K562 (cell line): ENCODE results near the gene ZFP92. TPM values are rescaled to one million over a fixed set of nuclear protein-coding genes. Genes with fewer than 3 reads are reported as not detected.

Source experiments
- ATAC-seq: fragments of 200-7000 bp; cut with Tn5 transposase; 3 replicates; pipeline ENCODE4 v1.9.1; 2020; ENCODE audit warnings: moderate library complexity
- BruUV-seq: library from RNA; stranded (reverse); fragments of 400-500 nt; replicated peaks from 2 replicates; lab custom pipeline; 2021; lab: Mats Ljungman, UMichigan
- CTCF ChIA-PET: fragments of 300-600 bp; formaldehyde crosslinking; extraction: SDS; loops from one replicate; lab custom pipeline; 2021; ENCODE audit warnings: low intra/inter-chr PET ratio; lab: Yijun Ruan, JAX
- POLR2A ChIA-PET: fragments of 300-600, 350-650 bp; sonication (Branson Sonifier 250); formaldehyde crosslinking; extraction: SDS; loops from one replicate; lab custom pipeline; 2021; ENCODE audit warnings: antibody characterized with exemption, inconsistent platforms; lab: Yijun Ruan, JAX
- DNase-seq, 4 experiments: peaks; one replicate each; pipeline versions ENCODE4 v3.0.0 to v3.0.0-alpha.2; 2011 to 2018; ENCODE audit warnings: low spot score in 3 of 4, mixed read lengths in 3 of 4; ENCODE audit errors: extremely low read depth in 1 of 4
- FAIRE-seq: peaks from 2 replicates; lab custom pipeline; 2011; peaks lifted over from hg19 to GRCh38; lab: Jason Lieb, UNC
- H2AFZ ChIP-seq: 2 replicates; pipeline ENCODE4 v1.6.0; 2011; ENCODE audit warnings: low read depth, low read length, control low read depth, inconsistent platforms
- H3K27ac ChIP-seq: fragments of 200-600 bp; 3 replicates; pipeline ENCODE4 v1.8.0; 2011; ENCODE audit warnings: low read depth, mild to moderate bottlenecking, control low read depth, inconsistent platforms, low read length, moderate library complexity, mixed read lengths; ENCODE audit errors: extremely low read depth
- H3K27me3 ChIP-seq, 2 experiments: fragments of 300-600 bp in 1 of 2; 2 replicates in 1 of 2; 3 replicates in 1 of 2; pipeline versions ENCODE4 v1.6.0 to v1.8.0; 2011; ENCODE audit warnings: inconsistent platforms in 2 of 2, low read length in 2 of 2, mild to moderate bottlenecking in 1 of 2, mixed read lengths in 1 of 2, moderate library complexity in 1 of 2; ENCODE audit not compliant: control insufficient read depth in 2 of 2, insufficient read depth in 2 of 2
- H3K36me3 ChIP-seq: fragments of 300-600 bp; 3 replicates; pipeline ENCODE4 v1.8.0; 2011; ENCODE audit warnings: mild to moderate bottlenecking, low read length, inconsistent platforms; ENCODE audit not compliant: control insufficient read depth, insufficient read depth
- H3K4me1 ChIP-seq, 2 experiments: fragments of 200-600 bp in 1 of 2; replicated peaks in 1 of 2; 2 replicates in 1 of 2; 3 replicates in 1 of 2; pipeline versions ENCODE4 v1.5.1 to v1.8.0; 2011; ENCODE audit warnings: inconsistent platforms in 2 of 2, low read length in 2 of 2, mild to moderate bottlenecking in 1 of 2, mixed read lengths in 1 of 2, moderate library complexity in 1 of 2; ENCODE audit not compliant: control insufficient read depth in 2 of 2, insufficient read depth in 2 of 2
- H3K4me2 ChIP-seq: 2 replicates; pipeline ENCODE4 v1.6.1; 2011; ENCODE audit warnings: low read length, control low read depth, inconsistent platforms, mixed read lengths; ENCODE audit not compliant: insufficient read depth
- H3K4me3 ChIP-seq: fragments of 200-600 bp; sonication (generic), shearing (Covaris generic); 2 replicates; pipeline ENCODE4 v1.5.1; 2016; ENCODE audit warnings: control low read depth, inconsistent platforms
- H3K79me2 ChIP-seq: fragments of 200-600 bp; 3 replicates; pipeline ENCODE4 v1.8.0; 2011; ENCODE audit warnings: low read length, inconsistent platforms; ENCODE audit not compliant: control insufficient read depth, insufficient read depth
- H3K9ac ChIP-seq, 2 experiments: 2 replicates each; pipeline versions ENCODE4 v1.6.0 to v1.6.1; 2011; ENCODE audit warnings: low read depth in 2 of 2, low read length in 2 of 2, control low read depth in 1 of 2, inconsistent platforms in 1 of 2, mild to moderate bottlenecking in 1 of 2, mixed read lengths in 1 of 2; ENCODE audit not compliant: insufficient read depth in 1 of 2
- H3K9me1 ChIP-seq: one replicate; pipeline ENCODE4 v1.6.0; 2011; ENCODE audit warnings: inconsistent platforms, mild to moderate bottlenecking, low read length, moderate library complexity; ENCODE audit not compliant: control insufficient read depth, insufficient read depth
- H3K9me3 ChIP-seq: replicated peaks from 2 replicates; pipeline ENCODE4 v1.5.1; 2011; ENCODE audit warnings: low read depth, low read length, inconsistent platforms; ENCODE audit not compliant: control insufficient read depth, insufficient read depth
- H4K20me1 ChIP-seq: replicated peaks from 2 replicates; pipeline ENCODE4 v1.6.1; 2011; ENCODE audit warnings: low read length, inconsistent platforms, mixed read lengths; ENCODE audit not compliant: control insufficient read depth, insufficient read depth
- CSDE1 ChIP-seq, 2 experiments: fragments of 450-650 bp; IDR thresholded peaks; 2 replicates each; pipeline ENCODE4 v1.6.1; 2016; ENCODE audit warnings: mild to moderate bottlenecking in 1 of 2
- FUS ChIP-seq: fragments of 200-400 bp; formaldehyde crosslinking; optimal IDR thresholded peaks from 2 replicates; pipeline ENCODE3; 2017; ENCODE audit warnings: low read depth, low read length
- HNRNPL ChIP-seq: fragments of 200-400 bp; formaldehyde crosslinking; IDR thresholded peaks from 2 replicates; pipeline ENCODE4 v1.6.1; 2017; ENCODE audit warnings: low read depth, mild to moderate bottlenecking, low read length
- HNRNPUL1 ChIP-seq: fragments of 200-400 bp; formaldehyde crosslinking; IDR thresholded peaks from 2 replicates; pipeline ENCODE4 v1.6.1; 2017; ENCODE audit warnings: low read length
- KDM5B ChIP-seq: fragments of 200-600 bp; sonication (generic); IDR thresholded peaks from 2 replicates; pipeline ENCODE4 v1.6.1; 2012; ENCODE audit warnings: low read depth, mild to moderate bottlenecking, moderate library complexity, low read length, control low read depth, inconsistent platforms; ENCODE audit not compliant: insufficient replicate concordance
- NFIC ChIP-seq: fragments of 450-650 bp; IDR thresholded peaks from 2 replicates; pipeline ENCODE4 v1.6.1; 2017; ENCODE audit warnings: mild to moderate bottlenecking, inconsistent platforms
- POU5F1 ChIP-seq: fragments of 150-350 bp; IDR thresholded peaks from 2 replicates; pipeline ENCODE4 v1.6.1; 2014; ENCODE audit warnings: borderline replicate concordance, low read length, low read depth, mild to moderate bottlenecking; ENCODE audit not compliant: partially characterized antibody
- PRPF4 ChIP-seq: fragments of 200-400 bp; formaldehyde crosslinking; IDR thresholded peaks from one replicate; pipeline ENCODE4 v1.6.1; 2017; ENCODE audit warnings: low read length, low read depth, mild to moderate bottlenecking; ENCODE audit not compliant: insufficient read depth, poor library complexity, severe bottlenecking
- RFX7 ChIP-seq: fragments of 250-450 bp; sonication (Bioruptor Pico); IDR thresholded peaks from 2 replicates; pipeline ENCODE4 v1.5.1; 2021; ENCODE audit warnings: mild to moderate bottlenecking
- SIN3A ChIP-seq, 2 experiments: fragments of 150-350 bp in 1 of 2; IDR thresholded peaks; 2 replicates each; pipeline ENCODE4 v1.6.1; 2011 to 2016; ENCODE audit warnings: borderline replicate concordance in 2 of 2, low read depth in 2 of 2, low read length in 2 of 2, mild to moderate bottlenecking in 2 of 2, moderate library complexity in 2 of 2; ENCODE audit not compliant: control insufficient read depth in 1 of 2
- WGBS: fragments of 100-300 bp; shearing (Covaris generic); methylation state at CpG from one replicate; pipeline ENCODE4 v1.1.6; 2016; ENCODE audit warnings: low coverage, mixed read lengths; ENCODE audit not compliant: insufficient coverage; ENCODE audit errors: missing lambda C conversion rate; 5-methylcytosine and 5-hydroxymethylcytosine counted together
- in situ Hi-C: fragments of 300-500 bp; cut with MboI; formaldehyde crosslinking; loops from 4 replicates; pipeline ENCODE4 v1.15.0; 2018; ENCODE audit warnings: inconsistent platforms, mixed read lengths
- intact Hi-C: fragments of 100-400 bp; cut with micrococcal nuclease; formaldehyde crosslinking; loops from 2 replicates; pipeline ENCODE4 v1.14.2; 2022
- polyA plus RNA-seq, 8 experiments: library from polyadenylated mRNA; depleted of rRNA in 4 of 8; stranded (reverse) in 5 of 8; unstranded in 3 of 8; fragments of >200 nt; fragmentation: Nextera tagmentation in 2 of 8; fragmentation: Illumina TruSeq in 1 of 8; extraction: Ambion mirVana in 2 of 8; extraction: Trizol in 1 of 8; gene quantifications; 2 replicates each; pipeline versions ENCODE4 v1.2.1 to v1.2.3, GENCODE V29; 2011 to 2014; ENCODE audit warnings: inconsistent platforms in 1 of 8, missing spikeins in 1 of 8
- total RNA-seq, 7 experiments: library from RNA; depleted of rRNA in 6 of 7; stranded (reverse); fragments of >200 nt in 6 of 7; fragmentation: Illumina TruSeq in 2 of 7; extraction: Trizol in 2 of 7; gene quantifications; 2 replicates each; pipeline versions ENCODE4 v1.2.1 to v1.2.3, GENCODE V29; 2011 to 2021; ENCODE audit warnings: low replicate concordance in 1 of 7
- TF ChIP-seq, protein P1 (sequence below): sonication (generic); formaldehyde crosslinking; IDR thresholded peaks from 2 replicates; pipeline ENCODE4 v1.8.1; 2023; ENCODE audit warnings: mild to moderate bottlenecking, missing genetic modification reagents
- TF ChIP-seq, protein P2 (sequence below): sonication (generic); formaldehyde crosslinking; IDR thresholded peaks from 2 replicates; pipeline ENCODE4 v1.8.1; 2023; ENCODE audit warnings: mild to moderate bottlenecking, missing genetic modification reagents

The ZFP92 gene
- total and polyA plus RNA-seq, 9 of the 15 experiments (the other 6 are each of a cell fraction or from before 2014, with no cell fraction given) = 0.32 to 3.3 (median 1.8) TPM

DNA sequence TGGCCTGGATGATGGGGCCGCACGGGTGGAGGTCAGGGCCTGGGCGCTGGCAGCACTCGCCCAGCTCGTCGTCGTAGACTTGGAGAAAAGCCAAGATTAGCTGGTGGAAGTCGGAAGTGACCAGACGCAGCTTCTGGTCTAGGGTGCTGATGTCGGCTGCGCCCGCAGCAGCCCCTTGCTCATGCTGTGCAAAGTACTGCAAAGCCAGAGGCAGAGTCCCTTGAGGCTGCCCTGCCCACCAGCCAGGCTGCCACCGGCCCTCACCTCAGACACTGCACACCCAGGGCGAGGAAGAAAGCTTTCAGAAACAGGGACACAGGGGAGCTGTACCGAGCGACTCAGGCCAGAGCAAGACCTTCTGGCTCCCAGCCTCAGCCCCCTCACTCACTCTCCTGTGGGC lies 44.3 kb downstream of the ZFP92 start:
- no peak for ATAC-seq

DNA sequence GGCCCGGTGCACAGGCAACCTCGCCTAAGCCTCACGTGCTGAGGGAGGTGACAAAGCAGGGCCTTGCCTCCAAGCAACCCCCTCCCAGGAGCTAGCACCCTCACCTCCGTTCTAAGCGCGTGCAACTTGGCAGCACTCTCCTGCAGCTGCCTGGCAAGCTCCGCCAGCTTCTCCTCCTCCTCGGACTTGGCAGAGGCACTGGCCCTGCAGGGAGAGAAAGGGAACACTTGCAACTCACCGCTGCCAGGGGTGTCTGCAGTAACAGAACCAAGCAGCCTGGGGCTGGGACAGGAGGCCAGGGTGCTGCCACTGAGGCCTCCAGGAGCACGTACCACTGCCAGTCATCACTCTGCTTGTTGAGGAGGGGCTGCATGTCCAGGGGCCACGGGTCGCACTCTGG lies 44.9 kb downstream of the ZFP92 start:
- H3K4me1 ChIP-seq = peaks cover 0 to 5% of the 10 kb centered on the region in 2 experiments; a peak in 1 of 5 replicates
- in situ Hi-C loops = no loop called here
- BruUV-seq = no TSS peak
- no peak overlapping the region for H3K4me2 ChIP-seq
- no peaks in the 10 kb centered on the region for H3K79me2 ChIP-seq
- no peak for ATAC-seq
- H3K4me3 ChIP-seq = no peak overlapping the region
- DNase-seq = no peak
- H3K27ac ChIP-seq = no peak overlapping the region
- CTCF ChIA-PET = no interaction called here
- peaks cover 7% of the 10 kb centered on the region; the same call in 1 of the 2 replicates for H4K20me1 ChIP-seq
- H3K9me3 ChIP-seq = no peaks in the 10 kb centered on the region
- WGBS = 98% methylated on average over 9 of the region's 12 CpGs
- intact Hi-C loops = no loop called here
- H3K36me3 ChIP-seq = peaks cover 72% of the 10 kb centered on the region
- H3K27me3 ChIP-seq = no peaks in the 10 kb centered on the region
- no peak for FAIRE-seq
- H3K9me1 ChIP-seq = peaks cover 3% of the 10 kb centered on the region
- POLR2A ChIA-PET = interaction anchor here (0.6 kb wide), 1 partner anchor 209 kb away, joined by 3 read pairs; no protein-coding TSS in a partner anchor
- H2AFZ ChIP-seq = no peak overlapping the region
- H3K9ac ChIP-seq = no peak overlapping the region; a peak in 1 of 4 replicates
- no peak for TF ChIP-seq RFX7 (CRISPR knock-in tag)
- no peak for TF ChIP-seq FUS
- no peak for TF ChIP-seq HNRNPUL1
- no peak for TF ChIP-seq CSDE1 (IDR thresholded peaks at IDR 0.05)
- TF ChIP-seq PRPF4 = no peak
- TF ChIP-seq KDM5B = no peak
- no peak for TF ChIP-seq POU5F1
- no peak for TF ChIP-seq SIN3A (IDR thresholded peaks at IDR 0.05; ENCODE audit: borderline replicate concordance in 2 of 2, control insufficient read depth in 1 of 2, low read depth in 2 of 2, low read length in 2 of 2)
- TF ChIP-seq, protein P1, sequence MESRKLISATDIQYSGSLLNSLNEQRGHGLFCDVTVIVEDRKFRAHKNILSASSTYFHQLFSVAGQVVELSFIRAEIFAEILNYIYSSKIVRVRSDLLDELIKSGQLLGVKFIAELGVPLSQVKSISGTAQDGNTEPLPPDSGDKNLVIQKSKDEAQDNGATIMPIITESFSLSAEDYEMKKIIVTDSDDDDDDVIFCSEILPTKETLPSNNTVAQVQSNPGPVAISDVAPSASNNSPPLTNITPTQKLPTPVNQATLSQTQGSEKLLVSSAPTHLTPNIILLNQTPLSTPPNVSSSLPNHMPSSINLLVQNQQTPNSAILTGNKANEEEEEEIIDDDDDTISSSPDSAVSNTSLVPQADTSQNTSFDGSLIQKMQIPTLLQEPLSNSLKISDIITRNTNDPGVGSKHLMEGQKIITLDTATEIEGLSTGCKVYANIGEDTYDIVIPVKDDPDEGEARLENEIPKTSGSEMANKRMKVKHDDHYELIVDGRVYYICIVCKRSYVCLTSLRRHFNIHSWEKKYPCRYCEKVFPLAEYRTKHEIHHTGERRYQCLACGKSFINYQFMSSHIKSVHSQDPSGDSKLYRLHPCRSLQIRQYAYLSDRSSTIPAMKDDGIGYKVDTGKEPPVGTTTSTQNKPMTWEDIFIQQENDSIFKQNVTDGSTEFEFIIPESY (CRISPR knock-in tag) = no peak
- TF ChIP-seq, protein P2, sequence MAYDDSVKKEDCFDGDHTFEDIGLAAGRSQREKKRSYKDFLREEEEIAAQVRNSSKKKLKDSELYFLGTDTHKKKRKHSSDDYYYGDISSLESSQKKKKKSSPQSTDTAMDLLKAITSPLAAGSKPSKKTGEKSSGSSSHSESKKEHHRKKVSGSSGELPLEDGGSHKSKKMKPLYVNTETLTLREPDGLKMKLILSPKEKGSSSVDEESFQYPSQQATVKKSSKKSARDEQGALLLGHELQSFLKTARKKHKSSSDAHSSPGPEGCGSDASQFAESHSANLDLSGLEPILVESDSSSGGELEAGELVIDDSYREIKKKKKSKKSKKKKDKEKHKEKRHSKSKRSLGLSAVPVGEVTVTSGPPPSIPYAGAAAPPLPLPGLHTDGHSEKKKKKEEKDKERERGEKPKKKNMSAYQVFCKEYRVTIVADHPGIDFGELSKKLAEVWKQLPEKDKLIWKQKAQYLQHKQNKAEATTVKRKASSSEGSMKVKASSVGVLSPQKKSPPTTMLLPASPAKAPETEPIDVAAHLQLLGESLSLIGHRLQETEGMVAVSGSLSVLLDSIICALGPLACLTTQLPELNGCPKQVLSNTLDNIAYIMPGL = no peak

More for the DNA sequence above, 44.3 kb downstream of the ZFP92 start:
- no peak overlapping the region for H3K4me3 ChIP-seq
- H3K27me3 ChIP-seq = no peaks in the 10 kb centered on the region
- TF ChIP-seq NFIC (0 out of 2 replicates have a peak, but pooled peaks have one; percentile 13), HNRNPL (no peak)
- 97% methylated on average over 7 of the region's 16 CpGs for WGBS
- no peak overlapping the region for H3K4me2 ChIP-seq
- in situ Hi-C loops (no loop called here), intact Hi-C loops (no loop called here)
- H4K20me1 ChIP-seq = 0 out of 2 replicates have a peak, but pooled peaks cover 1% of the 10 kb centered on the region
- POLR2A ChIA-PET = interaction anchor here (1.0 kb wide), 1 partner anchor 12 kb away, joined by 3 read pairs; no protein-coding TSS in a partner anchor
- H3K9me1 ChIP-seq = peaks cover 1% of the 10 kb centered on the region
- FAIRE-seq (no peak), DNase-seq (no peak)
- CTCF ChIA-PET = no interaction called here
- no peak overlapping the region; a peak in 1 of 4 replicates for H3K9ac ChIP-seq
- peaks cover 70% of the 10 kb centered on the region; the same call in 2 of the 3 replicates for H3K36me3 ChIP-seq
- no peak overlapping the region for H2AFZ ChIP-seq
- H3K79me2 ChIP-seq = no peaks in the 10 kb centered on the region
- no TSS peak for BruUV-seq
- H3K27ac ChIP-seq = no peak overlapping the region
- H3K9me3 ChIP-seq = no peaks in the 10 kb centered on the region
- H3K4me1 ChIP-seq = peaks cover 0 to 5% of the 10 kb centered on the region in 2 experiments; a peak in 1 of 5 replicates
